IMR-90 (cell line): ENCODE data around the gene CDKAL1. TPM values are rescaled to one million over a fixed set of nuclear protein-coding genes. Genes with fewer than 3 reads are reported as not detected.
"Not testable (repeated sequence)": the region's sequence is repeated elsewhere in the genome, so short reads cannot be mapped to it uniquely, and the experiment has no call there.

Source experiments
- ATAC-seq: fragments of 200-7000 bp; cut with Tn5 transposase; 2 replicates; pipeline ENCODE4 v1.9.1; 2020; ENCODE audit warnings: low read depth, mild to moderate bottlenecking, moderate library complexity
- BruUV-seq: library from RNA; stranded (reverse); fragments of 400-500 nt; replicated peaks from 2 replicates; lab custom pipeline; 2021; lab: Mats Ljungman, UMichigan
- CTCF ChIA-PET: fragments of 300-600 bp; formaldehyde crosslinking; extraction: SDS; loops from one replicate; lab custom pipeline; 2021; ENCODE audit warnings: antibody characterized with exemption; lab: Yijun Ruan, JAX
- POLR2A ChIA-PET: fragments of 300-600 bp; sonication (Branson Sonifier 250); formaldehyde crosslinking; loops from one replicate; lab custom pipeline; 2022; ENCODE audit warnings: antibody characterized with exemption; ENCODE audit not compliant: unreplicated experiment; lab: Charles Lee
- DNase-seq: peaks from one replicate; pipeline ENCODE4 v3.0.0; 2013
- H2AFZ ChIP-seq: replicated peaks from 2 replicates; pipeline ENCODE3; 2013; ENCODE audit warnings: low read length, mild to moderate bottlenecking; ENCODE audit not compliant: poor library complexity
- H2AK5ac ChIP-seq: 2 replicates; pipeline ENCODE4 v1.6.1; 2013; ENCODE audit warnings: low read depth, low read length, inconsistent platforms
- H2AK9ac ChIP-seq: replicated peaks from 2 replicates; pipeline ENCODE3; 2013; ENCODE audit warnings: mild to moderate bottlenecking, low read depth, low read length, moderate library complexity; ENCODE audit not compliant: poor library complexity
- H2BK120ac ChIP-seq: 2 replicates; pipeline ENCODE4 v1.6.1; 2013; ENCODE audit warnings: low read depth, low read length, inconsistent platforms
- H2BK15ac ChIP-seq: 3 replicates; pipeline ENCODE4 v1.6.1; 2013; ENCODE audit warnings: low read depth, low read length, inconsistent platforms
- H2BK20ac ChIP-seq: 2 replicates; pipeline ENCODE4 v1.6.1; 2013; ENCODE audit warnings: low read depth, mild to moderate bottlenecking, inconsistent platforms, low read length, moderate library complexity
- H2BK5ac ChIP-seq: 2 replicates; pipeline ENCODE4 v1.6.1; 2013; ENCODE audit warnings: mild to moderate bottlenecking, low read depth, low read length, inconsistent platforms; ENCODE audit not compliant: poor library complexity, severe bottlenecking
- H3K14ac ChIP-seq: replicated peaks from 2 replicates; pipeline ENCODE4 v1.6.1; 2013; ENCODE audit warnings: low read depth, low read length, inconsistent platforms
- H3K18ac ChIP-seq: 2 replicates; pipeline ENCODE4 v1.6.1; 2013; ENCODE audit warnings: low read depth, low read length, control low read depth
- H3K23ac ChIP-seq: 2 replicates; pipeline ENCODE4 v1.6.1; 2013; ENCODE audit warnings: low read depth, low read length, inconsistent platforms
- H3K27ac ChIP-seq: 2 replicates; pipeline ENCODE4 v1.5.1; 2013; ENCODE audit warnings: mild to moderate bottlenecking, control low read depth, low read length; ENCODE audit not compliant: insufficient read depth
- H3K27me3 ChIP-seq: 2 replicates; pipeline ENCODE4 v1.6.1; 2013; ENCODE audit warnings: low read length; ENCODE audit not compliant: control insufficient read depth, insufficient read depth
- H3K36me3 ChIP-seq: 2 replicates; pipeline ENCODE4 v1.6.1; 2013; ENCODE audit warnings: low read length, mixed read lengths; ENCODE audit not compliant: control insufficient read depth, insufficient read depth
- H3K4ac ChIP-seq: 2 replicates; pipeline ENCODE4 v1.6.1; 2013; ENCODE audit warnings: low read depth, low read length, inconsistent platforms
- H3K4me1 ChIP-seq: 2 replicates; pipeline ENCODE4 v1.6.1; 2013; ENCODE audit warnings: low read length, mixed read lengths; ENCODE audit not compliant: control insufficient read depth, insufficient read depth
- H3K4me2 ChIP-seq: 2 replicates; pipeline ENCODE4 v1.6.1; 2013; ENCODE audit warnings: low read depth, mild to moderate bottlenecking, control low read depth, low read length, moderate library complexity
- H3K4me3 ChIP-seq: 2 replicates; pipeline ENCODE4 v1.5.1; 2013; ENCODE audit warnings: low read depth, mild to moderate bottlenecking, control low read depth, low read length, moderate library complexity; ENCODE audit not compliant: insufficient read depth
- H3K56ac ChIP-seq: 2 replicates; pipeline ENCODE4 v1.6.1; 2013; ENCODE audit warnings: low read length, inconsistent platforms; ENCODE audit not compliant: insufficient read depth; ENCODE audit errors: extremely low read depth
- H3K79me1 ChIP-seq, 2 experiments: 2 replicates each; pipeline ENCODE4 v1.6.1; 2013; ENCODE audit warnings: low read length in 2 of 2, inconsistent platforms in 1 of 2, low read depth in 1 of 2
- H3K9ac ChIP-seq: 2 replicates; pipeline ENCODE4 v1.6.1; 2013; ENCODE audit warnings: low read depth, low read length, control low read depth
- H3K9me1 ChIP-seq: 2 replicates; pipeline ENCODE4 v1.6.1; 2013; ENCODE audit warnings: low read length, inconsistent platforms; ENCODE audit not compliant: insufficient read depth
- H3K9me3 ChIP-seq: 2 replicates; pipeline ENCODE4 v1.6.1; 2013; ENCODE audit warnings: low read length; ENCODE audit not compliant: control insufficient read depth, insufficient read depth
- H4K20me1 ChIP-seq: 2 replicates; pipeline ENCODE4 v1.6.1; 2013; ENCODE audit warnings: low read length, inconsistent platforms; ENCODE audit not compliant: insufficient read depth
- H4K5ac ChIP-seq: 2 replicates; pipeline ENCODE4 v1.6.1; 2013; ENCODE audit warnings: mild to moderate bottlenecking, low read depth, low read length, control low read depth
- H4K8ac ChIP-seq, 2 experiments: 2 replicates each; pipeline ENCODE4 v1.6.1; 2013; ENCODE audit warnings: low read depth in 2 of 2, low read length in 2 of 2, control low read depth in 1 of 2, inconsistent platforms in 1 of 2
- H4K91ac ChIP-seq: 2 replicates; pipeline ENCODE4 v1.6.1; 2013; ENCODE audit warnings: low read depth, low read length, inconsistent platforms; ENCODE audit not compliant: insufficient read depth
- CEBPB ChIP-seq: IDR thresholded peaks from 2 replicates; pipeline ENCODE4 v1.6.1; 2012; ENCODE audit warnings: low read depth, low read length, improper control_type of control experiment
- RAD21 ChIP-seq: IDR thresholded peaks from 2 replicates; pipeline ENCODE4 v1.6.1; 2012; ENCODE audit warnings: low read length, improper control_type of control experiment
- USF2 ChIP-seq: fragments of 150-350 bp; IDR thresholded peaks from 2 replicates; pipeline ENCODE4 v1.6.1; 2017; ENCODE audit warnings: mild to moderate bottlenecking, antibody characterized with exemption, low read length, low read depth
- WGBS, 2 experiments: methylation state at CpG; one replicate each; pipeline versions ENCODE4 v1.1.5 to v1.1.7; 2013; ENCODE audit warnings: missing lambda C conversion rate in 2 of 2; ENCODE audit not compliant: insufficient read length in 1 of 2; ENCODE audit errors: extremely low coverage in 2 of 2; 5-methylcytosine and 5-hydroxymethylcytosine counted together
- dilution Hi-C: fragments of 300-500 bp; cut with HindIII; formaldehyde crosslinking; loops from one replicate; pipeline ENCODE4 v1.14.3; 2018; ENCODE audit warnings: low sequenced_read_pairs; ENCODE audit not compliant: unreplicated experiment
- in situ Hi-C: fragments of 300-500 bp; cut with MboI; formaldehyde crosslinking; loops from 3 replicates; pipeline ENCODE4 v1.14.3; 2019; ENCODE audit warnings: low sequenced_read_pairs, inconsistent platforms, mixed read lengths
- intact Hi-C: fragments of 100-400 bp; cut with micrococcal nuclease; formaldehyde crosslinking; loops from 2 replicates; pipeline ENCODE4 v1.10.0; 2022
- polyA plus RNA-seq, 3 experiments: library from polyadenylated mRNA; depleted of rRNA; stranded (reverse); fragments of >200 nt; gene quantifications; 2 replicates each; pipeline ENCODE4 v1.2.3, GENCODE V29; 2012; ENCODE audit warnings: low replicate concordance in 1 of 3
- total RNA-seq: library from RNA; depleted of rRNA; stranded (reverse); fragments of >200 nt; gene quantifications from 2 replicates; pipeline ENCODE4 v1.2.3, GENCODE V29; 2012

CDKAL1 gene
- total and polyA plus RNA-seq, 2 of the 4 experiments (the other 2 are of a cell fraction): 3.7 to 13.1 TPM

- no peak overlapping the region for H3K4me3 ChIP-seq
- no peak overlapping the region for H4K91ac ChIP-seq
- H3K27ac ChIP-seq: no peak overlapping the region
- H3K4ac ChIP-seq: no peak overlapping the region
- H2AFZ ChIP-seq: no peak overlapping the region
- H2BK15ac ChIP-seq: no peak overlapping the region
- H3K9me1 ChIP-seq: 0 out of 2 replicates have a peak, but pooled peaks cover 3% of the 10 kb centered on the region
- no peak for ATAC-seq
- no peak overlapping the region for H3K56ac ChIP-seq
- WGBS, 2 experiments: no CpG with 5 or more reads among the region's 4 CpGs
- H3K79me1 ChIP-seq: no peaks in the 10 kb centered on the region
- TF ChIP-seq RAD21 (no peak), USF2 (no peak), CEBPB (peak; percentile 72)
- no peaks in the 10 kb centered on the region for H4K20me1 ChIP-seq
- CTCF ChIA-PET: no interaction called here
- in situ Hi-C loops (no loop called here), dilution Hi-C loops (no loop called here), intact Hi-C loops (no loop called here)
- H2AK9ac ChIP-seq: no peak overlapping the region
- H3K4me1 ChIP-seq: no peaks in the 10 kb centered on the region
- no peak overlapping the region for H3K9ac ChIP-seq
- H3K9me3 ChIP-seq: peaks cover 2% of the 10 kb centered on the region; the same call in 1 of the 2 replicates
- no peak overlapping the region for H2AK5ac ChIP-seq
- DNase-seq: peak; percentile 37
- H2BK20ac ChIP-seq: no peak overlapping the region
- H2BK120ac ChIP-seq: no peak overlapping the region
- H3K18ac ChIP-seq: no peak overlapping the region
- no peak overlapping the region for H4K8ac ChIP-seq
- no TSS peak for BruUV-seq
- H3K4me2 ChIP-seq: no peak overlapping the region
- no peaks in the 10 kb centered on the region for H3K36me3 ChIP-seq
- no peak overlapping the region for H2BK5ac ChIP-seq
- H3K23ac ChIP-seq: no peak overlapping the region
- POLR2A ChIA-PET: no interaction called here
- no peaks in the 10 kb centered on the region for H3K27me3 ChIP-seq
- no peak overlapping the region for H3K14ac ChIP-seq
- no peak overlapping the region for H4K5ac ChIP-seq
Observed at GRCh38 chr6:21053612-21054011, 519.4 kb downstream of the CDKAL1 start.

GRCh38 chr6:21055480-21055879, 521.2 kb downstream of the CDKAL1 start:
- H4K5ac ChIP-seq, intact Hi-C loops, H4K91ac ChIP-seq, H2AFZ ChIP-seq, H3K27me3 ChIP-seq, H2BK15ac ChIP-seq, H3K4me3 ChIP-seq, DNase-seq, ATAC-seq, H3K9ac ChIP-seq, CTCF ChIA-PET, dilution Hi-C loops, H3K79me1 ChIP-seq, H3K9me3 ChIP-seq, H4K8ac ChIP-seq, H3K23ac ChIP-seq, H3K4me1 ChIP-seq, H2BK20ac ChIP-seq, H4K20me1 ChIP-seq, H3K27ac ChIP-seq, BruUV-seq, H3K18ac ChIP-seq, H3K4ac ChIP-seq, H2AK9ac ChIP-seq, H3K4me2 ChIP-seq, H3K9me1 ChIP-seq, in situ Hi-C loops, H3K56ac ChIP-seq, H3K14ac ChIP-seq, H2AK5ac ChIP-seq, H3K36me3 ChIP-seq, H2BK120ac ChIP-seq, POLR2A ChIA-PET, H2BK5ac ChIP-seq: not testable (repeated sequence)
- WGBS, 2 experiments: no CpG with 5 or more reads among the region's 2 CpGs
